ENCODE results near the gene PPP2R2C.

DNA sequence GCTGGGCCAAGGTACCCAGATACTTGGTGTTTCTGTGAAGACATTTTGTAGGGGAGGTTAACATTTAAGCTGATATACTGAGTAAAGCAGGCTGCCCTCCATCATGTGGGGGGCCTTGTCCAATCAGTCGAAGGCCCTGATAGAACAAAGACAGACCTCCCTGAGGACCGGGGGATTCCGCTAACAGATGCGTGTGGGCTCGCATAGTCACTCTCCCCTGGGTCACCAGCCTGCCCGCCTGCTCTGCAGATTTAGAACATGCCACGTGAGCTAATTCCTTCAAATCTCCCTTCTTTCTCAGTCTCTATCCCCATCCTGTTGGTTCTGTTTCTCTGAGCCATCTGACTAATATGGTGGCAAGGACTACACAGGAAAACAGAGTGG is 142.0 kb downstream of the PPP2R2C start:
- TF ChIP-seq EZH2 (IDR thresholded peaks at IDR 0.05; ENCODE audit: insufficient read depth, poor library complexity, severe bottlenecking) (no peak), EZH2phosphoT487 (IDR thresholded peaks at IDR 0.05; ENCODE audit: insufficient read depth, low read depth) (no peak)
